Loucy (cell line): ENCODE measurements around the gene SH3RF3.

Source experiments
- H2AFZ ChIP-seq: fragments of 200-600 bp; sonication (generic); 2 replicates; pipeline ENCODE4 v1.6.0; 2016; ENCODE audit warnings: antibody characterized with exemption, mild to moderate bottlenecking, low read length, moderate library complexity
- H3F3A ChIP-seq: fragments of 200-600 bp; 2 replicates; pipeline ENCODE4 v1.6.0; 2016; ENCODE audit warnings: antibody characterized with exemption, low read depth, mild to moderate bottlenecking
- H3K27me3 ChIP-seq: fragments of 200-600 bp; sonication (generic); 2 replicates; pipeline ENCODE4 v1.6.1; 2014; ENCODE audit warnings: low read length, mild to moderate bottlenecking; ENCODE audit not compliant: insufficient read depth, poor library complexity, severe bottlenecking
- H3K36me3 ChIP-seq: fragments of 200-600 bp; sonication (generic); 2 replicates; pipeline ENCODE4 v1.6.1; 2016; ENCODE audit warnings: low read length; ENCODE audit not compliant: insufficient read depth
- H3K4me1 ChIP-seq: fragments of 200-600 bp; sonication (generic); 2 replicates; pipeline ENCODE4 v1.5.1; 2014; ENCODE audit warnings: low read length, mild to moderate bottlenecking; ENCODE audit not compliant: insufficient read depth, poor library complexity, severe bottlenecking
- H3K4me2 ChIP-seq: fragments of 200-600 bp; sonication (generic); 2 replicates; pipeline ENCODE4 v1.6.0; 2014; ENCODE audit warnings: antibody characterized with exemption, low read length, low read depth, mild to moderate bottlenecking; ENCODE audit not compliant: poor library complexity, severe bottlenecking
- H3K4me3 ChIP-seq: fragments of 200-600 bp; sonication (generic); 2 replicates; pipeline ENCODE4 v1.5.1; 2014; ENCODE audit warnings: low read length, mild to moderate bottlenecking, mixed read lengths; ENCODE audit not compliant: poor library complexity, severe bottlenecking
- H3K79me2 ChIP-seq: fragments of 200-600 bp; sonication (generic); 2 replicates; pipeline ENCODE4 v1.6.1; 2014; ENCODE audit warnings: low read length; ENCODE audit not compliant: insufficient read depth
- H3K9ac ChIP-seq: fragments of 200-600 bp; sonication (generic); 2 replicates; pipeline ENCODE4 v1.6.0; 2014; ENCODE audit warnings: mild to moderate bottlenecking, low read depth, low read length, moderate library complexity; ENCODE audit not compliant: poor library complexity, severe bottlenecking
- H3K9me2 ChIP-seq: fragments of 200-600 bp; sonication (generic); replicated peaks from 2 replicates; pipeline ENCODE4 v1.6.1; 2016; ENCODE audit warnings: low read depth, low read length, mixed read lengths
- H3K9me3 ChIP-seq: fragments of 200-600 bp; sonication (generic); 2 replicates; pipeline ENCODE4 v1.6.1; 2014; ENCODE audit warnings: mild to moderate bottlenecking, antibody characterized with exemption, low read length, low read depth; ENCODE audit not compliant: insufficient read depth
- H4K20me1 ChIP-seq: fragments of 200-600 bp; sonication (generic); 2 replicates; pipeline ENCODE4 v1.6.0; 2014; ENCODE audit warnings: antibody characterized with exemption, low read length, mild to moderate bottlenecking; ENCODE audit not compliant: insufficient read depth, poor library complexity, severe bottlenecking
- CTCF ChIP-seq: fragments of 200-600 bp; sonication (generic); conservative IDR thresholded peaks from 2 replicates; pipeline ENCODE4 v1.5.1; 2014; ENCODE audit warnings: mild to moderate bottlenecking, antibody characterized with exemption, low read length
- EZH2phosphoT487 ChIP-seq: fragments of 200-600 bp; IDR thresholded peaks from 2 replicates; pipeline ENCODE4 v1.6.1; 2018; ENCODE audit warnings: antibody characterized with exemption, mild to moderate bottlenecking, moderate library complexity, borderline replicate concordance

The SH3RF3 gene

DNA sequence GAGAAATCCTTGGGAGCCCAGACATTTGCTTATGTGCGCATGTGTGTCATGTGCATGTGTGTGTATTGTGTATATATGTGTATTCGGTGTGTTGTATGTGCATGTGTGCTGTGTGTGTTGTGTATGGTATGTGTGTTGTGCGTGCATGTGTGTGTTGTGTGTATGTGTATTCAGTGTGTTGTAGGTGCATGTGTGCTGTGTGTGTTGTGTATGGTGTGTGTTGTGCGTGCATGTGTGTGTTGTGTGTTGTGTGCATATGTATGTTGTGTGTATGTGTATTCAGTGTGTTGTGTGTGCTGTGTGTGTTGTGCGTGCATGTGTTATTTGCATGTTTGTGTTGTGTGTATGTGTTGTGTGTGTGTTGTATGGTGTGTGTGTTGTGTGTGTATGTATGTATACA is 136.9 kb downstream of the SH3RF3 start:
- Histone ChIP-seq H4K20me1 (no peaks in the 10 kb centered on the region), H3K9me2 (no peaks in the 10 kb centered on the region), H3K4me2 (no peak overlapping the region), H3F3A (0 out of 2 replicates have a peak, but pooled peaks cover 4% of the 10 kb centered on the region), H2AFZ (no peak overlapping the region), H3K79me2 (peaks cover 6% of the 10 kb centered on the region; the same call in 1 of the 2 replicates), H3K4me1 (peaks cover 39% of the 10 kb centered on the region), H3K36me3 (no peaks in the 10 kb centered on the region), H3K9me3 (no peaks in the 10 kb centered on the region), H3K4me3 (no peak overlapping the region), H3K9ac (no peak overlapping the region), H3K27me3 (no peaks in the 10 kb centered on the region)
- TF ChIP-seq EZH2phosphoT487 (no peak), CTCF (no peak)

GRCh38 chr2:109266496-109266895 is 137.5 kb downstream of the SH3RF3 start:
- no peak overlapping the region for H2AFZ ChIP-seq
- H3K9ac ChIP-seq, result no peak overlapping the region
- H4K20me1 ChIP-seq, result no peaks in the 10 kb centered on the region
- no peaks in the 10 kb centered on the region for H3K27me3 ChIP-seq
- H3K4me3 ChIP-seq, result no peak overlapping the region
- H3K36me3 ChIP-seq, result no peaks in the 10 kb centered on the region
- no peaks in the 10 kb centered on the region for H3K9me3 ChIP-seq
- H3K4me2 ChIP-seq, result no peak overlapping the region
- 0 out of 2 replicates have a peak, but pooled peaks cover 3% of the 10 kb centered on the region for H3F3A ChIP-seq
- H3K9me2 ChIP-seq, result no peaks in the 10 kb centered on the region
- H3K4me1 ChIP-seq, result peaks cover 33% of the 10 kb centered on the region
- peaks cover 2% of the 10 kb centered on the region; the same call in 1 of the 2 replicates for H3K79me2 ChIP-seq
- no peak for TF ChIP-seq EZH2phosphoT487
- no peak for TF ChIP-seq CTCF

GRCh38 chr2:109266998-109267854 is 138.2 kb downstream of the SH3RF3 start:
- TF ChIP-seq CTCF, result no peak
- no peak for TF ChIP-seq EZH2phosphoT487
- H3K9me2 ChIP-seq, result no peaks in the 10 kb centered on the region
- H3K4me1 ChIP-seq, result peaks cover 26% of the 10 kb centered on the region
- H2AFZ ChIP-seq, result no peak overlapping the region
- H4K20me1 ChIP-seq, result no peaks in the 10 kb centered on the region
- H3K9me3 ChIP-seq, result no peaks in the 10 kb centered on the region
- H3K4me2 ChIP-seq, result no peak overlapping the region
- no peaks in the 10 kb centered on the region for H3K36me3 ChIP-seq
- no peaks in the 10 kb centered on the region for H3K27me3 ChIP-seq
- no peak overlapping the region for H3K9ac ChIP-seq
- H3F3A ChIP-seq, result no peaks in the 10 kb centered on the region
- peaks cover 3% of the 10 kb centered on the region; the same call in 1 of the 2 replicates for H3K79me2 ChIP-seq
- no peak overlapping the region for H3K4me3 ChIP-seq
